Progenitor cell of endocrine pancreas (in vitro differentiated cells): ENCODE results near the gene UGDH. TPM values are rescaled to one million over a fixed set of nuclear protein-coding genes. Genes with fewer than 3 reads are reported as not detected.
A peak's percentile ranks its signal among the peaks of the same experiment; 100 is the strongest.

Experiments used
- DNase-seq: peaks from one replicate; pipeline ENCODE4 v3.0.0; 2021; ENCODE audit warnings: low spot score; ENCODE audit not compliant: unreplicated experiment
- H3K27ac Mint-ChIP-seq: 2 replicates; pipeline ENCODE4 v1.8.0; 2021; ENCODE audit warnings: mild to moderate bottlenecking, moderate library complexity, mixed read lengths
- H3K27me3 Mint-ChIP-seq: 2 replicates; pipeline ENCODE4 v1.8.0; 2021; ENCODE audit warnings: mixed read lengths
- H3K36me3 Mint-ChIP-seq: 2 replicates; pipeline ENCODE4 v1.8.0; 2022; ENCODE audit warnings: mixed read lengths; ENCODE audit not compliant: insufficient read depth
- H3K4me1 Mint-ChIP-seq: 2 replicates; pipeline ENCODE4 v1.8.0; 2021; ENCODE audit warnings: low read depth, mixed read lengths
- H3K4me3 Mint-ChIP-seq: 2 replicates; pipeline ENCODE4 v1.8.0; 2021; ENCODE audit warnings: low read depth, mild to moderate bottlenecking, moderate library complexity, mixed read lengths
- H3K9me3 Mint-ChIP-seq: 2 replicates; pipeline ENCODE4 v1.8.0; 2021; ENCODE audit warnings: low read depth, mixed read lengths
- CTCF ChIP-seq: fragments of 200-600 bp; sonication (generic); IDR thresholded peaks from one replicate; pipeline ENCODE4 v1.5.0; 2021; ENCODE audit warnings: antibody characterized with exemption, mild to moderate bottlenecking; ENCODE audit not compliant: unreplicated experiment
- total RNA-seq: library from RNA; stranded (reverse); gene quantifications from 2 replicates; pipeline ENCODE4 v1.2.1, GENCODE V29; 2021

UGDH gene
- total RNA-seq, 1 donor from 2014 or later, result 607 TPM

- H3K4me1 Mint-ChIP-seq, result no peaks in the 10 kb centered on the region
- H3K9me3 Mint-ChIP-seq, result no peaks in the 10 kb centered on the region
- no peak for TF ChIP-seq CTCF
- H3K27me3 Mint-ChIP-seq, result no peaks in the 10 kb centered on the region
- no peak overlapping the region for H3K4me3 Mint-ChIP-seq
- H3K27ac Mint-ChIP-seq, result peak overlapping the region; percentile 45
- DNase-seq, result no peak
- H3K36me3 Mint-ChIP-seq, result peaks cover 25% of the 10 kb centered on the region
Observed at GRCh38 chr4:39497909-39498726, 29.1 kb downstream of the UGDH start.

GRCh38 chr4:39495446-39496213 is 31.6 kb downstream of the UGDH start:
- DNase-seq, result no peak
- peaks cover 11% of the 10 kb centered on the region for H3K36me3 Mint-ChIP-seq
- H3K9me3 Mint-ChIP-seq, result no peaks in the 10 kb centered on the region
- H3K4me3 Mint-ChIP-seq, result no peak overlapping the region
- H3K27ac Mint-ChIP-seq, result peak overlapping the region; percentile 79
- TF ChIP-seq CTCF, result no peak
- H3K27me3 Mint-ChIP-seq, result no peaks in the 10 kb centered on the region
- no peaks in the 10 kb centered on the region for H3K4me1 Mint-ChIP-seq

- no peaks in the 10 kb centered on the region for H3K9me3 Mint-ChIP-seq
Observed at GRCh38 chr4:39494354-39494753, 32.9 kb downstream of the UGDH start.

GRCh38 chr4:39490322-39490721 is 36.9 kb downstream of the UGDH start:
- Mint-ChIP-seq H3K4me3 (no peak overlapping the region), H3K9me3 (peaks cover 4% of the 10 kb centered on the region), H3K4me1 (no peaks in the 10 kb centered on the region), H3K27ac (no peak overlapping the region), H3K36me3 (no peaks in the 10 kb centered on the region), H3K27me3 (no peaks in the 10 kb centered on the region)
- DNase-seq, result no peak
- no peak for TF ChIP-seq CTCF

More at GRCh38 chr4:39494354-39494753, 32.9 kb downstream of the UGDH start:
- H3K4me3 Mint-ChIP-seq, result no peak overlapping the region
- peaks cover 8% of the 10 kb centered on the region for H3K36me3 Mint-ChIP-seq
- H3K4me1 Mint-ChIP-seq, result no peaks in the 10 kb centered on the region
- no peaks in the 10 kb centered on the region for H3K27me3 Mint-ChIP-seq
- no peak for TF ChIP-seq CTCF
- no peak for DNase-seq
- H3K27ac Mint-ChIP-seq, result no peak overlapping the region

GRCh38 chr4:39486221-39486804 is 40.9 kb downstream of the UGDH start:
- Mint-ChIP-seq H3K27me3 (no peaks in the 10 kb centered on the region), H3K4me3 (no peak overlapping the region), H3K36me3 (peaks cover 1% of the 10 kb centered on the region), H3K9me3 (peaks cover 11% of the 10 kb centered on the region), H3K4me1 (no peaks in the 10 kb centered on the region), H3K27ac (no peak overlapping the region)
- TF ChIP-seq CTCF, result no peak
- no peak for DNase-seq
